DOHH2 (cell line): ENCODE results near the gene LTA4H.

Source experiments
- CTCF ChIP-seq: fragments of 200-600 bp; sonication (generic); IDR thresholded peaks from one replicate; pipeline ENCODE4 v1.5.1; 2014; ENCODE audit warnings: antibody characterized with exemption, mild to moderate bottlenecking, low read depth, low read length; ENCODE audit not compliant: poor library complexity, severe bottlenecking
- EZH2phosphoT487 ChIP-seq: fragments of 200-600 bp; sonication (generic); IDR thresholded peaks from 2 replicates; pipeline ENCODE4 v1.6.1; 2017; ENCODE audit warnings: borderline replicate concordance, mild to moderate bottlenecking, antibody characterized with exemption, low read length, moderate library complexity, mixed read lengths

DNA sequence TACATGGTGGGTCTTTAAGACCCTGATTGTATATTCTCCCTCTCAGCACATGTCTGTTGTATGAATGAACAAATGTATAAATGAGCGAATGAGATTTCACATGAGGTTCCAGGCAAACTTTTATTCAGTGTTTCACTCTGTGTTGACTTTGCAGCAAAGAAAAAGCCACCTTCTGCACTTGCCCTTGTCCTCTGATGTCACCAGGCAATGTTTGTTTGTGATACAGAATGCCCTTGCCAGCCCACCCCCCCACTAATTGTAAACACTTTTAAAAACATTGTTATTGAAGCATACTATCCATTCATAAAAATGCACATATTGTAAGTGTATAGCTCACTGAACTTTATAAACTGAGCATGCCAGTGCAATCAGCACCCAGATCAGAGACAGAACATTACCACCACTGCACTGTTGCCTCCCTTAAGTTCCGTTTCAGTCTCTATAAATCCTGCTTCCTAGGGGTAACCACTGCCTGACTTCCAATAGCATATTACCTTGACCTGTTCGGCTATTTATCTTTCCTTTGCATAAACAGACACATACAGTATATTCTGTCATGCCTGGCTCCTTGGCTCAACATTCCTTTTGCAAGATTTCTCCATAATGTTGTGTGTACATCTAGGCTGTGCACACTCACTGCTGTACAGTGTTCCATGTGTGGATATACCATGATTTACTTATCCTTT, 11.3 kb upstream of the LTA4H start:
- no peak for TF ChIP-seq CTCF
- TF ChIP-seq EZH2phosphoT487, result no peak
